K562 (cell line): ENCODE data around the gene IGSF23. TPM values are rescaled to one million over a fixed set of nuclear protein-coding genes. Genes with fewer than 3 reads are reported as not detected.

Experiments
- CBX3 ChIP-seq, 2 experiments: IDR thresholded peaks; 1 replicate in 1 of 2; 2 replicates in 1 of 2; pipeline ENCODE4 v1.6.1; 2012; ENCODE audit warnings: inconsistent platforms in 2 of 2, low read length in 2 of 2, borderline replicate concordance in 1 of 2, control low read depth in 1 of 2
- HMGN3 ChIP-seq: IDR thresholded peaks from 2 replicates; pipeline ENCODE4 v1.6.1; 2011; ENCODE audit warnings: borderline replicate concordance, low read depth, mild to moderate bottlenecking, mixed read lengths, low read length; ENCODE audit not compliant: insufficient read length; ENCODE audit errors: extremely low read depth
- KAT8 ChIP-seq: fragments of 450-650 bp; IDR thresholded peaks from 2 replicates; pipeline ENCODE4 v1.6.1; 2016; ENCODE audit warnings: low read depth, mild to moderate bottlenecking
- MBD1 ChIP-seq: fragments of 250-450 bp; sonication (Bioruptor Pico); IDR thresholded peaks from 2 replicates; pipeline ENCODE4 v1.8.0; 2022; ENCODE audit warnings: inconsistent platforms
- MTA1 ChIP-seq: fragments of 450-650 bp; IDR thresholded peaks from 2 replicates; pipeline ENCODE4 v1.6.1; 2017; ENCODE audit warnings: borderline replicate concordance
- OTX1 ChIP-seq: fragments of 450-650 bp; formaldehyde crosslinking; IDR thresholded peaks from 2 replicates; pipeline ENCODE4 v1.4.0; 2022; ENCODE audit warnings: mild to moderate bottlenecking
- POLR3A ChIP-seq: IDR thresholded peaks from 2 replicates; pipeline ENCODE4 v1.6.1; 2011; ENCODE audit warnings: borderline replicate concordance, mild to moderate bottlenecking, moderate library complexity; ENCODE audit not compliant: insufficient read length, insufficient read depth; ENCODE audit errors: extremely low read depth
- RBM14 ChIP-seq: fragments of 200-400 bp; formaldehyde crosslinking; IDR thresholded peaks from 2 replicates; pipeline ENCODE4 v1.6.1; 2018; ENCODE audit warnings: low read depth, mild to moderate bottlenecking, low read length, moderate library complexity, borderline replicate concordance; ENCODE audit not compliant: insufficient read depth
- RCOR1 ChIP-seq, 2 experiments: IDR thresholded peaks; 2 replicates each; pipeline ENCODE4 v1.6.1; 2012; ENCODE audit warnings: low read depth in 2 of 2, low read length in 2 of 2, borderline replicate concordance in 1 of 2, improper control_type of control experiment in 1 of 2
- SLC30A9 ChIP-seq: fragments of 250-450 bp; sonication (Bioruptor Pico); IDR thresholded peaks from 2 replicates; pipeline ENCODE4 v1.8.0; 2022; ENCODE audit warnings: mild to moderate bottlenecking, moderate library complexity
- SMAD4 ChIP-seq: fragments of 250-450 bp; sonication (Bioruptor Pico); conservative IDR thresholded peaks from 2 replicates; pipeline ENCODE4 v1.8.0; 2021; ENCODE audit warnings: inconsistent platforms, mild to moderate bottlenecking, moderate library complexity
- SMARCA5 ChIP-seq: fragments of 450-650 bp; IDR thresholded peaks from 2 replicates; pipeline ENCODE4 v1.6.1; 2016
- TEAD4 ChIP-seq, 2 experiments: sonication (generic) in 1 of 2; formaldehyde crosslinking in 1 of 2; IDR thresholded peaks; 2 replicates each; pipeline versions ENCODE4 v1.6.1 to v1.8.0; 2012 to 2022; ENCODE audit warnings: borderline replicate concordance in 1 of 2, inconsistent platforms in 1 of 2, low read length in 1 of 2, mild to moderate bottlenecking in 1 of 2, missing genetic modification reagents in 1 of 2
- ZNF347 ChIP-seq: fragments of 450-650 bp; formaldehyde crosslinking; IDR thresholded peaks from 2 replicates; pipeline ENCODE4 v1.4.0; 2020; ENCODE audit warnings: low read depth, mild to moderate bottlenecking, moderate library complexity
- ZNF57 ChIP-seq: fragments of 450-650 bp; formaldehyde crosslinking; IDR thresholded peaks from 2 replicates; pipeline ENCODE4 v1.4.0; 2020; ENCODE audit warnings: mild to moderate bottlenecking, moderate library complexity
- polyA plus RNA-seq, 8 experiments: library from polyadenylated mRNA; depleted of rRNA in 4 of 8; stranded (reverse) in 5 of 8; unstranded in 3 of 8; fragments of >200 nt; fragmentation: Nextera tagmentation in 2 of 8; fragmentation: Illumina TruSeq in 1 of 8; extraction: Ambion mirVana in 2 of 8; extraction: Trizol in 1 of 8; gene quantifications; 2 replicates each; pipeline versions ENCODE4 v1.2.1 to v1.2.3, GENCODE V29; 2011 to 2014; ENCODE audit warnings: inconsistent platforms in 1 of 8, missing spikeins in 1 of 8
- total RNA-seq, 7 experiments: library from RNA; depleted of rRNA in 6 of 7; stranded (reverse); fragments of >200 nt in 6 of 7; fragmentation: Illumina TruSeq in 2 of 7; extraction: Trizol in 2 of 7; gene quantifications; 2 replicates each; pipeline versions ENCODE4 v1.2.1 to v1.2.3, GENCODE V29; 2011 to 2021; ENCODE audit warnings: low replicate concordance in 1 of 7
- TF ChIP-seq, protein P1 (sequence below): IDR thresholded peaks from 2 replicates; pipeline ENCODE4 v1.6.1; 2011; ENCODE audit not compliant: insufficient read length; ENCODE audit errors: extremely low read depth
- TF ChIP-seq, protein P2 (sequence below): fragments of 200-800 bp; sonication (Bioruptor generic); IDR thresholded peaks from 2 replicates; pipeline ENCODE4 v1.6.1; 2017; ENCODE audit warnings: missing genetic modification characterization, missing compliant biosample characterization
- TF ChIP-seq, protein P3 (sequence below): sonication (generic); formaldehyde crosslinking; IDR thresholded peaks from 2 replicates; pipeline ENCODE4 v1.8.0; 2022; ENCODE audit warnings: mild to moderate bottlenecking, missing genetic modification reagents
- TF ChIP-seq, protein P4 (sequence below): fragments of 250-450 bp; sonication (Bioruptor Pico); IDR thresholded peaks from 2 replicates; pipeline ENCODE4 v1.9.0; 2021; ENCODE audit warnings: mild to moderate bottlenecking

IGSF23 gene
- total and polyA plus RNA-seq, 9 of the 15 experiments (the other 6 are each of a cell fraction or from before 2014, with no cell fraction given), result not detected

DNA sequence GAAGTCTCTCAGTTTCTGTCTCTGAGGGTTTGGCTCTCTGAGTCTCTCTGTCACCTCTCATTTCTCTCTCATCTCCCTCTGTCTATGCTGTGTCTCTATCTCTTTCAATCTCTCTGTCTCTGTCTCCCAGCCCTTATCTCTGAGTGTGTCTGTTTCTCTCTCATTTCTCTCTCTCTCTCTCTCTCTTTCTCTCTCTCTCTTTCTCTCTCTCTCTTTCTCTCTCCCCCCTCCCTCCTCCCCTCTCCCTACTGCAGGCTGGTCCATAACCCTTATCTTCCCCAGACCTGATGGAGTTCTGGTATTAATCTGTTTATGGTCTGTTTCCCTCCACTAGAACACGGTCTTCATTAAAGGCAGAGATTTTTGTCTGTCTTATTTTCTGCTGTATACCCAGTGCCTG lies 29.0 kb downstream of the IGSF23 start (continued):
- TF ChIP-seq RCOR1 (IDR thresholded peaks at IDR 0.05; ENCODE audit: borderline replicate concordance in 1 of 2, low read depth in 2 of 2, low read length in 2 of 2) (0 out of 4 replicates have a peak, but pooled peaks of 1 of the 2 experiments have one; percentile 6), CBX3 (IDR thresholded peaks at IDR 0.05; ENCODE audit: borderline replicate concordance in 1 of 2, low read length in 2 of 2) (no peak), SMARCA5 (no peak), HMGN3 (no peak), RBM14 (no peak), POLR3A (no peak), SLC30A9 (no peak), MBD1 (no peak), OTX1 (peak; percentile 91), MTA1 (peak; percentile 65; the same call in 1 of the 2 replicates), ZNF347 (CRISPR knock-in tag) (no peak), ZNF57 (no peak), SMAD4 (CRISPR knock-in tag) (0 out of 2 replicates have a peak, but pooled peaks have one; percentile 44), KAT8 (no peak), TEAD4 (IDR thresholded peaks at IDR 0.05; ENCODE audit: low read length) (no peak), TEAD4 (CRISPR knock-in tag; IDR thresholded peaks at IDR 0.05; ENCODE audit: borderline replicate concordance) (no peak)
- TF ChIP-seq, protein P1, sequence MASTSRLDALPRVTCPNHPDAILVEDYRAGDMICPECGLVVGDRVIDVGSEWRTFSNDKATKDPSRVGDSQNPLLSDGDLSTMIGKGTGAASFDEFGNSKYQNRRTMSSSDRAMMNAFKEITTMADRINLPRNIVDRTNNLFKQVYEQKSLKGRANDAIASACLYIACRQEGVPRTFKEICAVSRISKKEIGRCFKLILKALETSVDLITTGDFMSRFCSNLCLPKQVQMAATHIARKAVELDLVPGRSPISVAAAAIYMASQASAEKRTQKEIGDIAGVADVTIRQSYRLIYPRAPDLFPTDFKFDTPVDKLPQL, result no peak
- TF ChIP-seq, protein P2, sequence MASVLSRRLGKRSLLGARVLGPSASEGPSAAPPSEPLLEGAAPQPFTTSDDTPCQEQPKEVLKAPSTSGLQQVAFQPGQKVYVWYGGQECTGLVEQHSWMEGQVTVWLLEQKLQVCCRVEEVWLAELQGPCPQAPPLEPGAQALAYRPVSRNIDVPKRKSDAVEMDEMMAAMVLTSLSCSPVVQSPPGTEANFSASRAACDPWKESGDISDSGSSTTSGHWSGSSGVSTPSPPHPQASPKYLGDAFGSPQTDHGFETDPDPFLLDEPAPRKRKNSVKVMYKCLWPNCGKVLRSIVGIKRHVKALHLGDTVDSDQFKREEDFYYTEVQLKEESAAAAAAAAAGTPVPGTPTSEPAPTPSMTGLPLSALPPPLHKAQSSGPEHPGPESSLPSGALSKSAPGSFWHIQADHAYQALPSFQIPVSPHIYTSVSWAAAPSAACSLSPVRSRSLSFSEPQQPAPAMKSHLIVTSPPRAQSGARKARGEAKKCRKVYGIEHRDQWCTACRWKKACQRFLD (CRISPR knock-in tag), result no peak
- TF ChIP-seq, protein P3, sequence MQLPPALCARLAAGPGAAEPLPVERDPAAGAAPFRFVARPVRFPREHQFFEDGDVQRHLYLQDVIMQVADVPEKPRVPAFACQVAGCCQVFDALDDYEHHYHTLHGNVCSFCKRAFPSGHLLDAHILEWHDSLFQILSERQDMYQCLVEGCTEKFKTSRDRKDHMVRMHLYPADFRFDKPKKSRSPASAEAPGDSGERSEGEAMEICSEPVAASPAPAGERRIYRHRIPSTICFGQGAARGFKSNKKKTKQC (CRISPR knock-in tag), result no peak
- TF ChIP-seq, protein P4, sequence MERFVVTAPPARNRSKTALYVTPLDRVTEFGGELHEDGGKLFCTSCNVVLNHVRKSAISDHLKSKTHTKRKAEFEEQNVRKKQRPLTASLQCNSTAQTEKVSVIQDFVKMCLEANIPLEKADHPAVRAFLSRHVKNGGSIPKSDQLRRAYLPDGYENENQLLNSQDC (CRISPR knock-in tag), result no peak
